Ishikawa (cell line): ENCODE measurements around the gene RIMS4.

Experiments used
- CEBPB ChIP-seq: IDR thresholded peaks from 2 replicates; pipeline ENCODE4 v1.6.1; 2012
- CREB1 ChIP-seq: IDR thresholded peaks from 2 replicates; pipeline ENCODE4 v1.6.1; 2012; ENCODE audit warnings: low read depth
- EGR1 ChIP-seq: IDR thresholded peaks from 2 replicates; pipeline ENCODE4 v1.6.1; 2012
- EP300 ChIP-seq: IDR thresholded peaks from 2 replicates; pipeline ENCODE4 v1.6.1; 2012; ENCODE audit warnings: borderline replicate concordance
- FOXM1 ChIP-seq: IDR thresholded peaks from 2 replicates; pipeline ENCODE4 v1.6.1; 2012; ENCODE audit warnings: low read depth, borderline replicate concordance
- MAX ChIP-seq: IDR thresholded peaks from 2 replicates; pipeline ENCODE4 v1.6.1; 2012
- NFIC ChIP-seq: IDR thresholded peaks from 2 replicates; pipeline ENCODE4 v1.6.1; 2012
- RAD21 ChIP-seq: IDR thresholded peaks from 2 replicates; pipeline ENCODE4 v1.6.1; 2012; ENCODE audit warnings: low read depth
- REST ChIP-seq: IDR thresholded peaks from 2 replicates; pipeline ENCODE4 v1.6.1; 2012; ENCODE audit warnings: low read depth, mild to moderate bottlenecking
- TAF1 ChIP-seq: IDR thresholded peaks from 2 replicates; pipeline ENCODE4 v1.6.1; 2012; ENCODE audit warnings: low read depth, mild to moderate bottlenecking
- TCF12 ChIP-seq: IDR thresholded peaks from 2 replicates; pipeline ENCODE4 v1.6.1; 2012; ENCODE audit warnings: low read depth
- TEAD4 ChIP-seq: IDR thresholded peaks from 2 replicates; pipeline ENCODE4 v1.6.1; 2012
- USF1 ChIP-seq: IDR thresholded peaks from 2 replicates; pipeline ENCODE4 v1.6.1; 2012
- YY1 ChIP-seq: IDR thresholded peaks from 2 replicates; pipeline ENCODE4 v1.6.1; 2012; ENCODE audit warnings: low read depth
- ZBTB7A ChIP-seq: IDR thresholded peaks from 2 replicates; pipeline ENCODE4 v1.6.1; 2012; ENCODE audit warnings: low read depth

The RIMS4 gene

GRCh38 chr20:44747166-44748004 lies 63.0 kb downstream of the RIMS4 start:
- TF ChIP-seq MAX (peak; percentile 72), TEAD4 (peak; percentile 65), FOXM1 (peak; percentile 64), USF1 (no peak), EGR1 (no peak), NFIC (peak; percentile 97), RAD21 (peak; percentile 87), EP300 (peak; percentile 86), TAF1 (no peak), ZBTB7A (no peak), YY1 (no peak), CEBPB (peak; percentile 51), REST (0 out of 2 replicates have a peak, but pooled peaks have one; percentile 3), TCF12 (peak; percentile 91), CREB1 (no peak)

- TF ChIP-seq TCF12 (peak; percentile 97), TEAD4 (no peak; the same call in 1 of the 2 replicates), EP300 (peak; percentile 92), EGR1 (no peak), REST (0 out of 2 replicates have a peak, but pooled peaks have one; percentile 7), FOXM1 (peak; percentile 75; the same call in 1 of the 2 replicates), NFIC (peak; percentile 97)
Measured at GRCh38 chr20:44746367-44747165, 63.8 kb downstream of the RIMS4 start.

- TF ChIP-seq YY1 (no peak), ZBTB7A (no peak), MAX (peak; percentile 66), EGR1 (no peak), NFIC (no peak)
Measured at GRCh38 chr20:44745598-44746366, 64.6 kb downstream of the RIMS4 start, which contains the start of gene KCNK15. Gene KCNK15, plus strand, starts transcription at chr20:44745865. Its CDS starts 46 bp downstream, at chr20:44745911.

GRCh38 chr20:44745122-44745597 lies 65.2 kb downstream of the RIMS4 start:
- TF ChIP-seq USF1 (no peak), YY1 (no peak), RAD21 (no peak), TAF1 (no peak), TCF12 (no peak), REST (no peak), FOXM1 (no peak), EGR1 (no peak), CREB1 (no peak), EP300 (no peak), ZBTB7A (no peak), NFIC (no peak), CEBPB (no peak), MAX (no peak)
